MM.1S (cell line): ENCODE data around the gene ADCY9.

Experiments
- EZH2 ChIP-seq: fragments of 300-600 bp; sonication (generic); optimal IDR thresholded peaks from 2 replicates; pipeline ENCODE3; 2017; ENCODE audit warnings: low read depth, mild to moderate bottlenecking, antibody characterized with exemption, low read length, mixed read lengths
- EZH2phosphoT487 ChIP-seq: fragments of 300-600 bp; sonication (generic); IDR thresholded peaks from 2 replicates; pipeline ENCODE4 v1.6.1; 2018; ENCODE audit warnings: antibody characterized with exemption, low read length
- TF ChIP-seq, protein P1 (sequence below): fragments of 300-600 bp; sonication (generic); IDR thresholded peaks from 2 replicates; pipeline ENCODE4 v1.5.1; 2016; ENCODE audit warnings: antibody characterized with exemption, low read length, mixed read lengths

DNA sequence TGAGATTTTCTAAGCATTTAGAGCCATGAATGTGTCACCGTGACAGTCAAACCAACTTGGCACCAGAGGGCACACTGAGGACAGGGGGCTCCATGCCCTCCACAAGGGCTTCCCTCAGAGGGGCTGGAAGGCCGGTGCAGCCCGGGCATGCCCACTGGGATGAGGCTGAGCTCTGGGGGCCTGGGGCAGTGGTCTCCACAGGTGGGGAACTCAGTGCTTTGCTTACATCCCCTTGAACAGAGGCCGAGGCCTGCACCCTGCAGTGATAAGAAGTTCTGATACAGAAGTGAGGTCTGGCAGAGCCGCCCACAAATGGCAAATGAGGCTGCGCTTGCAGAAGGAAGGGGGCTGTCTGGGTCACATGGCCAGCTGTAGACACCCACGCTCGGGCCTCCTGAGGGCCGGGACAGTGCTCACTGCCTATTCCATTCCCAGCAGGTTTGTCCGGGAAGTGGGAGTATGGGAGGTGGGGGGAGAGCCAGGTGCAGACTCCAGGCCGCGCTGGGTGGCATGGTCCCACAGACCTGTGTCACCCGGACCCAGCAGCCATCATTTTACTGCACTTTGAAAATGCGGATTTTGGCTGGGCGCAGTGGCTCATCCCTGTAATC lies 118.9 kb downstream of the ADCY9 start:
- TF ChIP-seq, protein P1, sequence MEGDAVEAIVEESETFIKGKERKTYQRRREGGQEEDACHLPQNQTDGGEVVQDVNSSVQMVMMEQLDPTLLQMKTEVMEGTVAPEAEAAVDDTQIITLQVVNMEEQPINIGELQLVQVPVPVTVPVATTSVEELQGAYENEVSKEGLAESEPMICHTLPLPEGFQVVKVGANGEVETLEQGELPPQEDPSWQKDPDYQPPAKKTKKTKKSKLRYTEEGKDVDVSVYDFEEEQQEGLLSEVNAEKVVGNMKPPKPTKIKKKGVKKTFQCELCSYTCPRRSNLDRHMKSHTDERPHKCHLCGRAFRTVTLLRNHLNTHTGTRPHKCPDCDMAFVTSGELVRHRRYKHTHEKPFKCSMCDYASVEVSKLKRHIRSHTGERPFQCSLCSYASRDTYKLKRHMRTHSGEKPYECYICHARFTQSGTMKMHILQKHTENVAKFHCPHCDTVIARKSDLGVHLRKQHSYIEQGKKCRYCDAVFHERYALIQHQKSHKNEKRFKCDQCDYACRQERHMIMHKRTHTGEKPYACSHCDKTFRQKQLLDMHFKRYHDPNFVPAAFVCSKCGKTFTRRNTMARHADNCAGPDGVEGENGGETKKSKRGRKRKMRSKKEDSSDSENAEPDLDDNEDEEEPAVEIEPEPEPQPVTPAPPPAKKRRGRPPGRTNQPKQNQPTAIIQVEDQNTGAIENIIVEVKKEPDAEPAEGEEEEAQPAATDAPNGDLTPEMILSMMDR, result no peak
- no peak for TF ChIP-seq EZH2
- no peak for TF ChIP-seq EZH2phosphoT487
